HG03135 (cell line): Measurements from ENCODE around the gene ERC2.

Experiments
- ATAC-seq: cut with Tn5 transposase; IDR thresholded peaks from one replicate; pipeline ENCODE4 v1.9.1; 2021; ENCODE audit warnings: mild to moderate bottlenecking, moderate library complexity; ENCODE audit not compliant: unreplicated experiment

ERC2 gene

GRCh38 chr3:55549177-55549576 is 919.1 kb downstream of the ERC2 start:
- ATAC-seq: no peak

- no peak for ATAC-seq
Observed at GRCh38 chr3:55546866-55547669, 921.2 kb downstream of the ERC2 start.

GRCh38 chr3:55545995-55546394 is 922.3 kb downstream of the ERC2 start:
- ATAC-seq: no peak

- no peak for ATAC-seq
Observed at GRCh38 chr3:55544219-55544618, 924.0 kb downstream of the ERC2 start.

GRCh38 chr3:55543181-55543614 is 925.1 kb downstream of the ERC2 start:
- ATAC-seq: no peak

GRCh38 chr3:55541456-55541855 is 926.8 kb downstream of the ERC2 start:
- ATAC-seq: no peak

GRCh38 chr3:55541016-55541415 is 927.3 kb downstream of the ERC2 start:
- no peak for ATAC-seq

GRCh38 chr3:55540579-55540978 is 927.7 kb downstream of the ERC2 start:
- ATAC-seq: no peak

GRCh38 chr3:55538158-55538557 is 930.1 kb downstream of the ERC2 start:
- ATAC-seq: no peak

GRCh38 chr3:55537563-55537962 is 930.7 kb downstream of the ERC2 start:
- ATAC-seq: no peak

GRCh38 chr3:55537129-55537528 is 931.1 kb downstream of the ERC2 start:
- no peak for ATAC-seq

GRCh38 chr3:55534876-55535275 is 933.4 kb downstream of the ERC2 start:
- no peak for ATAC-seq

- no peak for ATAC-seq
Observed at GRCh38 chr3:55532806-55533205, 935.5 kb downstream of the ERC2 start.

- ATAC-seq: no peak
Observed at GRCh38 chr3:55531321-55531720, 936.9 kb downstream of the ERC2 start.

- no peak for ATAC-seq
Observed at GRCh38 chr3:55527361-55527760, 940.9 kb downstream of the ERC2 start.

GRCh38 chr3:55526332-55527030 is 941.8 kb downstream of the ERC2 start:
- ATAC-seq: no peak

GRCh38 chr3:55525436-55525835 is 942.8 kb downstream of the ERC2 start:
- no peak for ATAC-seq

GRCh38 chr3:55524565-55525244 is 943.6 kb downstream of the ERC2 start:
- ATAC-seq: no peak

- no peak for ATAC-seq
Observed at GRCh38 chr3:55523471-55523870, 944.8 kb downstream of the ERC2 start.

GRCh38 chr3:55521738-55522421 is 946.4 kb downstream of the ERC2 start:
- ATAC-seq: no peak

- no peak for ATAC-seq
Observed at GRCh38 chr3:55521064-55521737, 947.1 kb downstream of the ERC2 start.
